NCI-H128 (cell line): Measurements from ENCODE around the gene HP1BP3.

Experiments used
- DNase-seq: peaks from one replicate; lab custom pipeline; 2025; ENCODE audit not compliant: unreplicated experiment; lab: John Stamatoyannopoulos, UW

HP1BP3 gene

DNA sequence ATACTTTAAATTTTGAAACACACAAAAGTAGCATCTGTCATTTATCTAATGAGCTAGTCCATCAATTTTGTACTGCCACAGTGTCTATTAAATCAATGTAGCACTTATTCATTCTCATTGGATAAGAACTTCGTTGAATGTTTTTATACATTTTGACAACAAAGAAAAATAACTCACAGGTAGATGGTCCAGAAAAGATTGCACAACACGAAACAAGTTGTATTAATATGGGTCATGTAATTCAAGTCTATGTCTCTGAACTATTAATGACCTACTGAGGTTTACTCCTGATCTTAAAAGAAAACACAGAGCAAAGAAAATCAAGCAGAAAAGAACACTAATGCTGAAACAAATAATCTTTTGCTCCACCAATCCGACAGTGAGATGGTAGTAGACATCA, 15.3 kb downstream of the HP1BP3 start:
- no peak for DNase-seq

GRCh38 chr1:20770314-20771087, 16.6 kb downstream of the HP1BP3 start:
- DNase-seq = no peak

- DNase-seq = no peak
Measured at GRCh38 chr1:20767271-20767670, 19.8 kb downstream of the HP1BP3 start.

DNA sequence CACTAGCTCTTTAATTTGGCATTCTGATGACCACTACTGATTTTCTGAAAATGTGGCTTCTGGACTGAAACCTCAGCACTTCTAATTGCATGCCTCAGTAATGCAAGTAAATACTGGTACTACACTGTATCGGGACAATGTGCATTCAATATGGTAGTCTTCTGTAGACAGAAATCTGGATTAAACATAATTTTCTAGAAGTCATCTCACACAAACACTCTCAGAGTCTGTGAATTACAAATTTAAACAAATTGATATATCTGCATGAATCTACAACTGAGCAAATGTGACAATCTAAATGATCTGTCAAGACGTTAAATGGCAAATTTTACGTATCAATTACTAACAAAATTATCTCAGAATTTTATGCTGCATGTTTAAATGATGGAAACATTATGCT, 23.7 kb downstream of the HP1BP3 start:
- DNase-seq = no peak

GRCh38 chr1:20760322-20760721, 26.8 kb downstream of the HP1BP3 start:
- no peak for DNase-seq

DNA sequence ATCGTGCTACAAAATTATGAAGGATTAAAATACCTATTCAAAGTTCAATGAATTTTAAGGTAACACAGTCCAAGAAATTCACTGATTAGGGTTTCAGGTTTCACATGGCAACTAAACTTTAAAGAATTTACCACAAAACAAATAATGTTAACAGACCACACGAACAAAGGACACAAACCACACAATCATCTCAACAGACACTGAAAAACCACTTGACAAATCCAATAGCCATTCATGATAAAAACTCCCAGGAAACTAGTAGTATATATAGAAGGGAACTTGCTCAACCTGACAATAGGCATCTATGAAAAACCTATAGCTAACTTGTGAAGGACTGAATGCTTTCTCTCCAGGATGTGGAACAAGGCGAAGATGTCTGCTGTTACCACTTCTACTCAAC, 33.5 kb downstream of the HP1BP3 start:
- DNase-seq = no peak

DNA sequence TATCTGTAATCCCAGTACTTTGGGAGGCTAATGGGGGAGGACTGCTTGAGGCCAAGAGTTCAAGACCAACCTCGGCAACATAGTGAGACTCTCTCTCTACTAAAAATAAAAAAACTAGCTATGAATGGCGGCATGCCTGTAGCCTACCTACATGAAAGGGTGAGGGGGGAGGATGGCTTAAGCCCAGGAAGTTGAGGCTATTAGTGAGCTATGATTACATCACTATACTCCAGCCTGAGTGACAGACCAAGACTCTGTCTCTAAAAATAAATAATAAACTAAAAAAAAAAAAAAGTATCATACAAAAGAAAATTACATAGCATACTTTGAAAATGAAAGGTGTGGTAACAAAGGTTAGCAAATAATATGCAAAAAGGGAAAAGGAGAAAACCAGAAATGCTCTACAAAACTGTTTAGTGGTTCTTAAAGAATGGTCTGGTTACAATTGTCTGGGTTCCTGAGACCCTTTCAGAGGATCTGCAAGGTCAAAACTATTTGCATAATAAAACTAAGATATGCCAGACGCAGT, 35.6 kb downstream of the HP1BP3 start:
- no peak for DNase-seq

GRCh38 chr1:20742671-20743070, 44.4 kb downstream of the HP1BP3 start:
- no peak for DNase-seq

- DNase-seq = no peak
Measured at GRCh38 chr1:20740781-20741180, 46.3 kb downstream of the HP1BP3 start.

- DNase-seq = no peak
Measured at GRCh38 chr1:20739225-20739624, 47.9 kb downstream of the HP1BP3 start.

- DNase-seq = no peak
Measured at GRCh38 chr1:20735581-20736111, 51.5 kb downstream of the HP1BP3 start.

DNA sequence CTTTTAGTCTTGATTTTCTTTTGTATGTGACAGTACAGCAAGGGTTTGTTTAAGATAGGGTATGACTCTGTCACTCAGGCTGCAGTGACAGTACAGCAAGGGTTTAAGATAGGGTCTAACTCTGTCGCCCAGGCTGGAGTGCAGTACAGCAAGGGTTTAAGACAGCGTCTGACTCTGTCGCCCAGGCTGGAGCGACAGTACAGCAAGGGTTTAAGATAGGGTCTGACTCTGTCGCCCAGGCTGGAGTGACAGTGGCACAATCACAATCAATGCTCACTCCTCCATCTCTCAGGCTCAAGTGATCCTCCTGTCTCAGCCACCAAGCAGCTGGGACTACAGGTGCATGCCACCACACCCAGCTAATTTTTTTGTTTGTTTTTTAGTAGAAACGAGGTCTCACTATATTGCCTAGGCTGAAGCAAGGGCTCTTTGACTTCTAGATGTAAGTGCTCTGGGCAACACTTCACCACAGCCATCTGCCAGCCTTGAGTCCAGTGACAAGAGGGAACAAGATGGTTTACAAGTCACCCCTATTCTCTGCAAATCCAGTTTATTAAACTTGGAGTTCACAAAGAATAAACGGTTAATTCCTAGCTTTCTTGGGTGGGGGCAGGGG, 53.6 kb downstream of the HP1BP3 start:
- no peak for DNase-seq

DNA sequence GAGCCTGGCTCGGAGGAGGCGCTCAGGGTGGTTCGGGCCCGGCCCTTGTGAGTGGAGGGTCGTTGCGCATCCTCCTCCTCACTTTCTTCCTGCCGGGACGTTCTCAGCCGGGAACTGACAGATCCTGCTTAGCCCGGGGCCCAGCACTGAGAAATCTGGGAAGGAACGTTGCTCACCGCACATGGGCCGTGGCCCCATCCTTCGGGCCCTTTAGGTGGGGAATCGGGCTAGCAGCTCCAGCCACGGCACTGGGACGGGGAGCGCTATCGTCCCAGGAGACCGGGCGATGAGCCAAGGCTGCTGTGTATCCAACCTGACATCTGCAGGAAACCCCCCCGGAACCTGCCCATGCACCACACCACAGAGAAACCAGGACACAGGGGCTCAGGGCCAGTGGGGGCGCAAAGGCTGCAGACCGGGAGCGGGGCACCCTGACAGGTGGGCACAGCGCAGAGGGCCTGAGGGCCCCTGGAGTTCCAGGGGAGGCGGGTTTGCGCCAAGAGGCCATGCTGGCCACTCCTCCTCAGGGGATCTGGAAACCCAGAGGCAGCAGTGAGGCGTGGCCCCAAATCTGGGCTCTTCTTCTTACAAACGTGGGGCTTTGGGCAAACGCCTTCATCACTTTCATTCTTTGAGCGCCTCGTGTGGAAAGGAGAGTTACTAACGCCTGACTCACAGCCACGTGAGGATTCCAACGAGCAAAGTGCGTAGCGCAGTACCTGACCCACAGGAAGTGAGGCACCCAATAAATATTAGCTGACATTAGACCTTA, 54.3 kb downstream of the HP1BP3 start, which contains the start of gene SH2D5:
SH2D5 (minus strand) TSS at position 116 of the 772 bp plus-strand sequence. CDS start 4,659 bp downstream, outside the sequence.
- peak; percentile 45 for DNase-seq

DNA sequence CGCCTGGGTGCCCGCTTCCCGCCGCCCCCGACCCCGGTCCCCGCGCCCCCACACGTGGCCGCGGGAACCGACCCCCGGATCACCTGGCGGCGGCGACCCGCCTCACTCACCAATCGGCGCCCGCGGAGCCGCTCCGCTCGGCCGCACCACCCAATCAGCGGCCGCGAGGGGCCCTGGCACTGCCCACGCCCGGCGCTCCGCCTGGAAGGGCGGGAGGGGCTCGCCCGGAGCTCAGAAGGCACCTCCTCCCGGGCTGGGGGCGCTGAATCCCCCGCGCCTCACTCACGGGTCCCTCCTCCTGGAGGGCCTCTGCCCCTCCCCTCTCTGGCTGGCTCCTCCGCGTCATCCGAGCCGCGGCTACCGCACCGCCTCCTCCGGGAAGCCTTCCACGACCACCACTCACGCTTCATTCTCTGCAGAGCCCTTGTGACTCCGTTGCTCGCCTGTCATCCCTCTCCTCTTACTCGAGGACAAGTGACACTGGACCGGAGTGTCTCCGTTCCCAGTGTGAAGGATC, 55.0 kb downstream of the HP1BP3 start:
- peak; percentile 55 for DNase-seq

GRCh38 chr1:20731057-20731991, 55.8 kb downstream of the HP1BP3 start:
- no peak for DNase-seq

DNA sequence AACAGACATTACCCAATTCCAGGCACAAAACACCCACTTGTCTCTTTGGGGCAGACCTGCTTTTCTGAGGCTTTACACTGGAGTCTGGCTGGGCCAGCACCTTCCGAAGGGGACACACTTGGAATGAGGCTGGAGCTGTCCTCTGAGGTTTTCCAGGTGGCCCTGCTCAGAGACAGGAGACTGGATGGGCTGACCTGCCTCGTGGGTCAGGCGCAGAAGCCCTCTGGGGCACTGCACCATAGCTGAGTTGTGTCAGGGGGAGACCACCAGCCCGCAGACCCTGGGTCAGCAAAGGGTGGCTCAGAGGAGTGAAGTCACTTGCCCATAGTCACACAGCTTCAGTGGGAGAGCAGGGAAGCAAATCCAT, 56.4 kb downstream of the HP1BP3 start:
- no peak for DNase-seq

DNA sequence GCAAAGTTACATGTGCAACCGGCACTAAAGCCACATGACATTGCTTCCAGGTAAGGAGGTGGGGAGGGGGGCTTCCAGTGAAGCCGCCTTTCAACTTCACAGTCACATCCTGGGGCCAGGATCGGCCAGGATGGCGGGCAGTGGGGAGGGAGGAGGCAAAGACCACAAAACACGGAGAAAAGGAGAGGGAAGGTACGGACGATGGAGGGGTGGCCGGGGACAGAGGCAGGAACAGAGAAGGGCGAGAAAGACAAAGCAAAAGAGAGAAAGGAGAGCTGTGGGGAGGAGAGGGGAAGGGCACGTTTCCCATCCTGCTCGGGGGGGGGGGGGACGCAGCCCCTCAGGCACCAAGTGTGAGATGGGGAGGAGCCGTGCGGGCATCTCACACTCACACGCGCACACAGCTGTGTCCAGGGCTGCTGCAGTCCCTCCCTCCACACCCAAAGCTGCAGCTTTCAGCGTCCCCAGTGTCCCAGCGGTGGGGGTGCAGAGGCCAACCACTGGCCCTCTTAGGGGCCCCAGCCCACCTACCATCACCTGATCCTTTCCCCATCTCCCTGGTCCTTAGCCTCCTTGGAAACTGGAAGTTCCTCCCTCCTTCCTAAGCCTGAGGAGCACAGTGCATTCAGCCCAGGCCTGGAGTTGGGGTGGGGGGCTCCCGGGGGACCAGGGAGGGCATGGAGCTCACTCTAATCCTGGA, 57.0 kb downstream of the HP1BP3 start:
- DNase-seq = no peak

GRCh38 chr1:20729155-20729931, 57.8 kb downstream of the HP1BP3 start:
- DNase-seq = no peak
